ENCODE measurements around the gene TRPM3. TPM values are rescaled to one million over a fixed set of nuclear protein-coding genes. Genes with fewer than 3 reads are reported as not detected.

Gene TRPM3
- total and polyA plus RNA-seq, 2 of the 8 experiments (the other 6 are each of a cell fraction or from before 2014, with no cell fraction given): 2.4 to 10.9 TPM

- Histone ChIP-seq H2BK12ac (ENCODE audit: low read depth, low read length) (no peak overlapping the region), H3K79me2 (ENCODE audit: control insufficient read depth in 1 of 2, insufficient read depth in 2 of 2, low read length in 2 of 2) (no peaks in the 10 kb centered on the region), H3K27ac (ENCODE audit: low read depth, low read length) (no peak overlapping the region), H4K91ac (replicated peaks; ENCODE audit: insufficient read length, low read length) (no peak overlapping the region), H4K8ac (ENCODE audit: extremely low read depth, insufficient read depth, low read length) (no peak overlapping the region), H3K4ac (replicated peaks; ENCODE audit: insufficient read length, low read depth, low read length) (no peak overlapping the region), H3K23me2 (ENCODE audit: low read depth, low read length) (no peaks in the 10 kb centered on the region), H3K56ac (replicated peaks; ENCODE audit: insufficient read length, low read depth, low read length) (no peak overlapping the region), H3K4me2 (ENCODE audit: insufficient read depth in 1 of 2, low read depth in 2 of 2, low read length in 2 of 2) (no peak overlapping the region), H3K4me3 (ENCODE audit: extremely low read depth in 1 of 4, insufficient read depth in 2 of 4, low read depth in 3 of 4, low read length in 4 of 4) (no peak overlapping the region), H3K9me3 (ENCODE audit: insufficient read depth in 2 of 2, low read depth in 1 of 2, low read length in 1 of 2) (peaks cover 0 to 4% of the 10 kb centered on the region in 2 experiments; a peak in 1 of 4 replicates), H2AFZ (ENCODE audit: low read length) (no peak overlapping the region), H2AK5ac (ENCODE audit: low read depth, low read length) (no peak overlapping the region), H3K36me3 (ENCODE audit: control insufficient read depth in 2 of 4, insufficient read depth in 4 of 4, low read length in 3 of 4) (peaks cover 0 to 2% (median 0%) of the 10 kb centered on the region in 4 experiments; a peak in 1 of 8 replicates), H2BK120ac (replicated peaks; ENCODE audit: low read depth, low read length) (no peak overlapping the region), H3K79me1 (ENCODE audit: low read depth, low read length) (no peaks in the 10 kb centered on the region), H4K20me1 (replicated peaks in 1 of 2; ENCODE audit: control insufficient read depth in 1 of 2, insufficient read depth in 2 of 2, low read length in 2 of 2) (no peaks in the 10 kb centered on the region), H3K9ac (replicated peaks in 1 of 4; ENCODE audit: extremely low read depth in 1 of 4, low read depth in 3 of 4, low read length in 3 of 4) (no peak overlapping the region), H2BK20ac (ENCODE audit: low read length) (no peak overlapping the region), H3K4me1 (replicated peaks in 1 of 4; ENCODE audit: control insufficient read depth in 3 of 4, insufficient read depth in 4 of 4, low read length in 3 of 4) (no peaks in the 10 kb centered on the region), H3K14ac (ENCODE audit: insufficient read length) (no peak overlapping the region), H4K5ac (ENCODE audit: insufficient read length, low read depth, low read length) (no peak overlapping the region), H2BK5ac (ENCODE audit: low read depth, low read length) (no peak overlapping the region), H3K18ac (ENCODE audit: extremely low read depth, low read length) (no peak overlapping the region), H3K23ac (ENCODE audit: insufficient read length) (no peak overlapping the region), H2BK15ac (ENCODE audit: low read length) (no peak overlapping the region), H3K27me3 (replicated peaks in 1 of 4; ENCODE audit: control insufficient read depth in 3 of 4, extremely low read depth in 1 of 4, insufficient read depth in 3 of 4, low read length in 3 of 4) (no peaks in the 10 kb centered on the region)
- no peak for FAIRE-seq
- POLR2A ChIA-PET (ENCODE audit: partially characterized antibody): no interaction called here
- no peak for DNase-seq (ENCODE audit: low read depth in 1 of 2, low spot score in 2 of 2)
- WGBS, 2 experiments (ENCODE audit: extremely low coverage in 1 of 2, insufficient coverage in 1 of 2, insufficient read length in 1 of 2, insufficient replicate concordance in 2 of 2, low coverage in 1 of 2, low lambda C conversion rate in 2 of 2, missing lambda C conversion rate in 1 of 2): 92% methylated on average over 1 of the region's 1 CpG; no CpG with 5 or more reads in 1 of the 2 experiments
- CTCF ChIA-PET (ENCODE audit: partially characterized antibody): interaction anchor here (0.7 to 1.2 kb wide), 2 partner anchors 8 to 15 kb away, joined by 3 to 4 read pairs; no protein-coding TSS in a partner anchor
- TF ChIP-seq NANOG (IDR thresholded peaks at IDR 0.05; ENCODE audit: insufficient read depth, low read depth, low read length, poor library complexity, severe bottlenecking): no peak
- TF ChIP-seq RNF2 (IDR thresholded peaks at IDR 0.05; ENCODE audit: borderline replicate concordance, low read depth, low read length, missing control alignments, poor library complexity, severe bottlenecking): no peak
- no peak for TF ChIP-seq EGR1 (IDR thresholded peaks at IDR 0.05; ENCODE audit: borderline replicate concordance, low read depth, low read length)
- no peak for TF ChIP-seq SIN3A (conservative IDR thresholded peaks at IDR 0.05 in 1 of 2, IDR thresholded peaks at IDR 0.05 in 1 of 2; ENCODE audit: low read depth in 1 of 2, low read length in 2 of 2)
- TF ChIP-seq RAD21 (IDR thresholded peaks at IDR 0.05 in 1 of 2, conservative IDR thresholded peaks at IDR 0.05 in 1 of 2; ENCODE audit: low read depth in 2 of 2, low read length in 2 of 2): no peak
- no peak for TF ChIP-seq HDAC2 (IDR thresholded peaks at IDR 0.05; ENCODE audit: borderline replicate concordance in 1 of 2, low read depth in 2 of 2, low read length in 2 of 2)
- TF ChIP-seq POU5F1 (IDR thresholded peaks at IDR 0.05; ENCODE audit: low read depth, low read length): no peak
- TF ChIP-seq TEAD4 (IDR thresholded peaks at IDR 0.05; ENCODE audit: low read depth, low read length): no peak
- TF ChIP-seq ASH2L (IDR thresholded peaks at IDR 0.05; ENCODE audit: low read length): no peak
- no peak for TF ChIP-seq GTF2F1 (IDR thresholded peaks at IDR 0.05; ENCODE audit: borderline replicate concordance, low read depth, low read length)
- no peak for TF ChIP-seq YY1 (IDR thresholded peaks at IDR 0.05; ENCODE audit: low read depth, low read length)
- no peak for TF ChIP-seq JUND (IDR thresholded peaks at IDR 0.05; ENCODE audit: low read length)
- TF ChIP-seq SP4 (IDR thresholded peaks at IDR 0.05; ENCODE audit: low read length): no peak
- TF ChIP-seq TAF1 (IDR thresholded peaks at IDR 0.05; ENCODE audit: low read depth, low read length): no peak
Measured at GRCh38 chr9:71145179-71145578, 23.8 kb upstream of the TRPM3 start.

All from H1 (cell line).